ENCODE measurements around the gene SYAP1. TPM values are rescaled to one million over a fixed set of nuclear protein-coding genes. Genes with fewer than 3 reads are reported as not detected.
"Not testable (repeated sequence)": the region's sequence is repeated elsewhere in the genome, so short reads cannot be mapped to it uniquely, and the experiment has no call there.

SYAP1 gene
- total RNA-seq, 3 donors from 2014 or later, result 16.7 to 28.6 (median 19.3) TPM

- Mint-ChIP-seq H3K36me3 (ENCODE audit: insufficient read depth) (peaks cover 1% of the 10 kb centered on the region), H3K4me3 (peak overlapping the region; percentile 82), H3K27me3 (ENCODE audit: low read depth) (no peaks in the 10 kb centered on the region), H3K4me1 (ENCODE audit: low read depth) (peaks cover 7% of the 10 kb centered on the region), H3K9me3 (no peaks in the 10 kb centered on the region)
- no peak for DNase-seq
- ATAC-seq, result peak; percentile 58 to 62
Observed at GRCh38 chrX:16711893-16712547, 7.4 kb upstream of the SYAP1 start.

GRCh38 chrX:16712548-16713155, 6.8 kb upstream of the SYAP1 start, which contains the start of gene CTPS2:
Gene CTPS2 (minus strand): TSS chrX:16712669. CDS start chrX:16702902, 9,767 bp downstream.
- Mint-ChIP-seq H3K9me3 (no peaks in the 10 kb centered on the region), H3K27me3 (ENCODE audit: low read depth) (no peaks in the 10 kb centered on the region), H3K4me1 (ENCODE audit: low read depth) (peaks cover 7% of the 10 kb centered on the region), H3K36me3 (ENCODE audit: insufficient read depth) (peaks cover 1% of the 10 kb centered on the region), H3K4me3 (peak within 1 kb of the TSS; percentile 82)
- no peak for DNase-seq
- ATAC-seq, result peak; percentile 88 to 95

GRCh38 chrX:16714504-16714903, 4.9 kb upstream of the SYAP1 start:
- no peaks in the 10 kb centered on the region for H3K9me3 Mint-ChIP-seq
- no peaks in the 10 kb centered on the region for H3K36me3 Mint-ChIP-seq (ENCODE audit: insufficient read depth)
- H3K4me1 Mint-ChIP-seq (ENCODE audit: low read depth), result peaks cover 12% of the 10 kb centered on the region
- ATAC-seq, result no peak
- DNase-seq, result no peak
- H3K27me3 Mint-ChIP-seq (ENCODE audit: low read depth), result no peaks in the 10 kb centered on the region
- no peak overlapping the region for H3K4me3 Mint-ChIP-seq

- not testable (repeated sequence) for DNase-seq; H3K27me3 Mint-ChIP-seq (ENCODE audit: low read depth); H3K9me3 Mint-ChIP-seq; H3K4me3 Mint-ChIP-seq; H3K36me3 Mint-ChIP-seq (ENCODE audit: insufficient read depth); ATAC-seq
- peaks cover 16% of the 10 kb centered on the region for H3K4me1 Mint-ChIP-seq (ENCODE audit: low read depth)
Observed at GRCh38 chrX:16715638-16716037, 3.8 kb upstream of the SYAP1 start.

GRCh38 chrX:16716451-16716850, 3.0 kb upstream of the SYAP1 start:
- H3K27me3 Mint-ChIP-seq (ENCODE audit: low read depth); H3K9me3 Mint-ChIP-seq; H3K4me3 Mint-ChIP-seq; ATAC-seq; DNase-seq; H3K36me3 Mint-ChIP-seq (ENCODE audit: insufficient read depth): not testable (repeated sequence)
- H3K4me1 Mint-ChIP-seq (ENCODE audit: low read depth), result peaks cover 16% of the 10 kb centered on the region

- Mint-ChIP-seq H3K36me3 (ENCODE audit: insufficient read depth) (peaks cover 3% of the 10 kb centered on the region), H3K4me3 (peak overlapping the region; percentile 91), H3K9me3 (no peaks in the 10 kb centered on the region), H3K4me1 (ENCODE audit: low read depth) (peaks cover 25% of the 10 kb centered on the region), H3K27me3 (ENCODE audit: low read depth) (no peaks in the 10 kb centered on the region)
- peak; percentile 1 to 53 for ATAC-seq
- DNase-seq, result no peak
Observed at GRCh38 chrX:16718824-16719333, 533 bp upstream of the SYAP1 start.

- Mint-ChIP-seq H3K9me3 (no peaks in the 10 kb centered on the region), H3K4me1 (ENCODE audit: low read depth) (peaks cover 33% of the 10 kb centered on the region), H3K36me3 (ENCODE audit: insufficient read depth) (peaks cover 7% of the 10 kb centered on the region), H3K4me3 (peak overlapping the region; percentile 29), H3K27me3 (ENCODE audit: low read depth) (no peaks in the 10 kb centered on the region)
- DNase-seq (no peak), ATAC-seq (no peak)
Observed at GRCh38 chrX:16722481-16722880, 3.1 kb downstream of the SYAP1 start.

- Mint-ChIP-seq H3K36me3 (ENCODE audit: insufficient read depth) (peaks cover 7% of the 10 kb centered on the region), H3K4me1 (ENCODE audit: low read depth) (peaks cover 29% of the 10 kb centered on the region), H3K9me3 (no peaks in the 10 kb centered on the region), H3K4me3 (no peak overlapping the region), H3K27me3 (ENCODE audit: low read depth) (no peaks in the 10 kb centered on the region)
- no peak for DNase-seq
- no peak for ATAC-seq
Observed at GRCh38 chrX:16725072-16725471, 5.7 kb downstream of the SYAP1 start.

GRCh38 chrX:16726347-16726988, 7.1 kb downstream of the SYAP1 start:
- peaks cover 21% of the 10 kb centered on the region for H3K4me1 Mint-ChIP-seq (ENCODE audit: low read depth)
- not testable (repeated sequence) for H3K4me3 Mint-ChIP-seq; H3K36me3 Mint-ChIP-seq (ENCODE audit: insufficient read depth); H3K27me3 Mint-ChIP-seq (ENCODE audit: low read depth); DNase-seq; ATAC-seq; H3K9me3 Mint-ChIP-seq

- Mint-ChIP-seq H3K27me3 (ENCODE audit: low read depth) (no peaks in the 10 kb centered on the region), H3K4me1 (ENCODE audit: low read depth) (peaks cover 19% of the 10 kb centered on the region), H3K4me3 (no peak overlapping the region), H3K9me3 (no peaks in the 10 kb centered on the region), H3K36me3 (ENCODE audit: insufficient read depth) (peaks cover 7% of the 10 kb centered on the region)
- ATAC-seq, result no peak
- no peak for DNase-seq
Observed at GRCh38 chrX:16727637-16728036, 8.2 kb downstream of the SYAP1 start.

- Mint-ChIP-seq H3K27me3 (ENCODE audit: low read depth) (no peaks in the 10 kb centered on the region), H3K9me3 (no peaks in the 10 kb centered on the region), H3K4me1 (ENCODE audit: low read depth) (peaks cover 6% of the 10 kb centered on the region), H3K4me3 (no peak overlapping the region), H3K36me3 (ENCODE audit: insufficient read depth) (peaks cover 5% of the 10 kb centered on the region)
- DNase-seq (no peak), ATAC-seq (no peak)
Observed at GRCh38 chrX:16730450-16730849, 11.0 kb downstream of the SYAP1 start.

GRCh38 chrX:16733013-16733412, 13.6 kb downstream of the SYAP1 start:
- Mint-ChIP-seq H3K27me3 (ENCODE audit: low read depth) (no peaks in the 10 kb centered on the region), H3K36me3 (ENCODE audit: insufficient read depth) (peaks cover 9% of the 10 kb centered on the region), H3K9me3 (no peaks in the 10 kb centered on the region), H3K4me3 (no peak overlapping the region), H3K4me1 (ENCODE audit: low read depth) (peaks cover 2% of the 10 kb centered on the region)
- DNase-seq (no peak), ATAC-seq (no peak)

GRCh38 chrX:16737024-16737423, 17.6 kb downstream of the SYAP1 start:
- peaks cover 2% of the 10 kb centered on the region for H3K4me1 Mint-ChIP-seq (ENCODE audit: low read depth)
- H3K4me3 Mint-ChIP-seq, result no peak overlapping the region
- H3K36me3 Mint-ChIP-seq (ENCODE audit: insufficient read depth), result peaks cover 9% of the 10 kb centered on the region
- ATAC-seq (no peak), DNase-seq (no peak)
- no peaks in the 10 kb centered on the region for H3K27me3 Mint-ChIP-seq (ENCODE audit: low read depth)
- H3K9me3 Mint-ChIP-seq, result no peaks in the 10 kb centered on the region

GRCh38 chrX:16739574-16739973, 20.2 kb downstream of the SYAP1 start:
- H3K36me3 Mint-ChIP-seq (ENCODE audit: insufficient read depth), result peaks cover 15% of the 10 kb centered on the region

More at GRCh38 chrX:16739574-16739973, 20.2 kb downstream of the SYAP1 start:
- Mint-ChIP-seq H3K4me3 (no peak overlapping the region), H3K27me3 (ENCODE audit: low read depth) (no peaks in the 10 kb centered on the region), H3K4me1 (ENCODE audit: low read depth) (no peaks in the 10 kb centered on the region), H3K9me3 (no peaks in the 10 kb centered on the region)
- DNase-seq (no peak), ATAC-seq (no peak)
